GM23338 (cell line): Measurements from ENCODE around the gene ZSCAN32. TPM values are rescaled to one million over a fixed set of nuclear protein-coding genes. Genes with fewer than 3 reads are reported as not detected.

Experiments
- ATAC-seq: fragments of 200-7000 bp; cut with Tn5 transposase; 3 replicates; pipeline ENCODE4 v1.9.1; 2020
- DNase-seq: peaks from one replicate; pipeline ENCODE4 v3.0.0-alpha.2; 2015; ENCODE audit warnings: low spot score
- H2AFZ ChIP-seq: fragments of 200-600 bp; sonication (generic); 2 replicates; pipeline ENCODE4 v1.8.0; 2016; ENCODE audit warnings: antibody characterized with exemption, mild to moderate bottlenecking, moderate library complexity
- H3F3A ChIP-seq: fragments of 200-600 bp; sonication (generic); replicated peaks from 2 replicates; pipeline ENCODE4 v1.8.0; 2017; ENCODE audit warnings: antibody characterized with exemption, mixed run types, low read depth
- H3K27ac ChIP-seq: fragments of 200-600 bp; sonication (generic); 2 replicates; pipeline ENCODE4 v1.6.1; 2016; ENCODE audit warnings: low read depth
- H3K27me3 ChIP-seq: fragments of 200-600 bp; sonication (generic); 2 replicates; pipeline ENCODE4 v1.8.0; 2016; ENCODE audit warnings: mild to moderate bottlenecking, mixed run types, moderate library complexity; ENCODE audit not compliant: insufficient read depth
- H3K36me3 ChIP-seq: fragments of 200-600 bp; sonication (generic); 2 replicates; pipeline ENCODE4 v1.8.0; 2016; ENCODE audit warnings: mild to moderate bottlenecking; ENCODE audit not compliant: insufficient read depth
- H3K4me1 ChIP-seq: fragments of 200-600 bp; sonication (generic); 2 replicates; pipeline ENCODE4 v1.8.0; 2016; ENCODE audit warnings: mild to moderate bottlenecking, moderate library complexity; ENCODE audit not compliant: insufficient read depth
- H3K4me2 ChIP-seq: fragments of 200-600 bp; sonication (generic); 2 replicates; pipeline ENCODE4 v1.7.1; 2017; ENCODE audit warnings: mixed run types
- H3K4me3 ChIP-seq: fragments of 200-600 bp; sonication (generic); 2 replicates; pipeline ENCODE4 v1.6.1; 2016; ENCODE audit warnings: mixed run types
- H3K79me2 ChIP-seq: fragments of 200-600 bp; sonication (generic); replicated peaks from 2 replicates; pipeline ENCODE4 v1.8.0; 2017; ENCODE audit warnings: mild to moderate bottlenecking; ENCODE audit not compliant: insufficient read depth
- H3K9me2 ChIP-seq: fragments of 200-600 bp; sonication (generic); 2 replicates; pipeline ENCODE4 v1.8.0; 2017; ENCODE audit not compliant: insufficient read depth
- H4K20me1 ChIP-seq: fragments of 200-600 bp; sonication (generic); replicated peaks from 2 replicates; pipeline ENCODE4 v1.8.0; 2017; ENCODE audit warnings: mild to moderate bottlenecking; ENCODE audit not compliant: insufficient read depth
- H3K27ac Mint-ChIP-seq: 2 replicates; pipeline ENCODE4 v1.8.0; 2020; ENCODE audit warnings: inconsistent platforms, mild to moderate bottlenecking, moderate library complexity, mixed read lengths
- H3K27me3 Mint-ChIP-seq: 3 replicates; pipeline ENCODE4 v1.8.0; 2022; ENCODE audit warnings: low read depth, mild to moderate bottlenecking, moderate library complexity, mixed read lengths, inconsistent platforms; ENCODE audit not compliant: insufficient read depth, poor library complexity
- H3K36me3 Mint-ChIP-seq: 3 replicates; pipeline ENCODE4 v1.8.0; 2021; ENCODE audit warnings: low read depth, mild to moderate bottlenecking, inconsistent platforms, moderate library complexity, mixed read lengths
- H3K4me1 Mint-ChIP-seq: 3 replicates; pipeline ENCODE4 v1.8.0; 2020; ENCODE audit warnings: mild to moderate bottlenecking, inconsistent platforms, mixed read lengths
- H3K4me3 Mint-ChIP-seq: 3 replicates; pipeline ENCODE4 v1.8.0; 2021; ENCODE audit warnings: moderate library complexity, mild to moderate bottlenecking, inconsistent platforms, mixed read lengths
- H3K9me3 Mint-ChIP-seq: 3 replicates; pipeline ENCODE4 v1.8.0; 2020; ENCODE audit warnings: moderate library complexity, mild to moderate bottlenecking, inconsistent platforms, mixed read lengths
- NANOG ChIP-seq: IDR thresholded peaks from 2 replicates; pipeline ENCODE4 v1.6.1; 2016; ENCODE audit warnings: antibody characterized with exemption, borderline replicate concordance
- POLR2AphosphoS5 ChIP-seq: IDR thresholded peaks from 2 replicates; pipeline ENCODE4 v1.6.1; 2016; ENCODE audit warnings: antibody characterized with exemption, low read depth
- STAT1 ChIP-seq: IDR thresholded peaks from one replicate; pipeline ENCODE4 v1.6.1; 2016; ENCODE audit warnings: antibody characterized with exemption; ENCODE audit not compliant: unreplicated experiment
- ZNF331 ChIP-seq: fragments of 250-450 bp; sonication (Bioruptor Pico); IDR thresholded peaks from 2 replicates; pipeline ENCODE4 v1.5.0; 2020; ENCODE audit warnings: low read depth, mild to moderate bottlenecking, moderate library complexity
- polyA plus RNA-seq: library from polyadenylated mRNA; unstranded; fragments of >200 nt; fragmentation: Nextera tagmentation; extraction: Ambion mirVana; gene quantifications from 2 replicates; pipeline ENCODE4 v1.2.1, GENCODE V29; 2016
- total RNA-seq: library from RNA; depleted of rRNA; stranded (reverse); fragments of >200 nt; shearing (Covaris generic); gene quantifications from 2 replicates; pipeline ENCODE4 v1.2.3, GENCODE V29; 2014
- TF ChIP-seq, protein P1 (sequence below): IDR thresholded peaks from 2 replicates; pipeline ENCODE4 v1.6.1; 2016; ENCODE audit warnings: antibody characterized with exemption
- TF ChIP-seq, protein P2 (sequence below), 2 experiments: fragments of 200-600 bp in 1 of 2; sonication (generic) in 1 of 2; conservative IDR thresholded peaks; 2 replicates each; pipeline versions ENCODE4 v1.5.1 to v1.6.1; 2016 to 2017; ENCODE audit warnings: antibody characterized with exemption in 2 of 2, low read depth in 2 of 2, mild to moderate bottlenecking in 2 of 2, moderate library complexity in 1 of 2
- TF ChIP-seq, protein P3 (sequence below): fragments of 250-450 bp; sonication (Bioruptor Pico); IDR thresholded peaks from 2 replicates; pipeline ENCODE4 v1.5.0; 2020; ENCODE audit warnings: mild to moderate bottlenecking, moderate library complexity

The ZSCAN32 gene
- total and polyA plus RNA-seq, 2 experiments from 2014 or later = 11.7 to 19.2 TPM

DNA sequence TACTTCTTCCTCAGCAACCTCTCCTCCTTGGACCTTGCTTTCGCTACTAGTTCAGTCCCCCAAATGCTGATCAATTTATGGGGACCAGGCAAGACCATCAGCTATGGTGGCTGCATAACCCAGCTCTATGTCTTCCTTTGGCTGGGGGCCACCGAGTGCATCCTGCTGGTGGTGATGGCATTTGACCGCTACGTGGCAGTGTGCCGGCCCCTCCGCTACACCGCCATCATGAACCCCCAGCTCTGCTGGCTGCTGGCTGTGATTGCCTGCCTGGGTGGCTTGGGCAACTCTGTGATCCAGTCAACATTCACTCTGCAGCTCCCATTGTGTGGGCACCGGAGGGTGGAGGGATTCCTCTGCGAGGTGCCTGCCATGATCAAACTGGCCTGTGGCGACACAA lies 44.7 kb downstream of the ZSCAN32 start:
- ATAC-seq (no peak), DNase-seq (no peak)
- Histone ChIP-seq H3K79me2 (no peaks in the 10 kb centered on the region), H3K27ac (no peak overlapping the region), H2AFZ (no peak overlapping the region), H3K4me1 (no peaks in the 10 kb centered on the region), H3K27me3 (no peaks in the 10 kb centered on the region), H3K9me2 (no peaks in the 10 kb centered on the region), H3K36me3 (no peaks in the 10 kb centered on the region), H4K20me1 (no peaks in the 10 kb centered on the region), H3K4me3 (no peak overlapping the region), H3K4me2 (no peak overlapping the region), H3F3A (no peaks in the 10 kb centered on the region)
- Mint-ChIP-seq H3K27me3 (peaks cover 7% of the 10 kb centered on the region), H3K36me3 (peaks cover 16% of the 10 kb centered on the region), H3K27ac (no peak overlapping the region), H3K4me1 (no peaks in the 10 kb centered on the region), H3K9me3 (peaks cover 81% of the 10 kb centered on the region), H3K4me3 (no peak overlapping the region)
- TF ChIP-seq POLR2AphosphoS5 = no peak
- TF ChIP-seq NANOG = no peak
- no peak for TF ChIP-seq STAT1
- TF ChIP-seq, protein P1, sequence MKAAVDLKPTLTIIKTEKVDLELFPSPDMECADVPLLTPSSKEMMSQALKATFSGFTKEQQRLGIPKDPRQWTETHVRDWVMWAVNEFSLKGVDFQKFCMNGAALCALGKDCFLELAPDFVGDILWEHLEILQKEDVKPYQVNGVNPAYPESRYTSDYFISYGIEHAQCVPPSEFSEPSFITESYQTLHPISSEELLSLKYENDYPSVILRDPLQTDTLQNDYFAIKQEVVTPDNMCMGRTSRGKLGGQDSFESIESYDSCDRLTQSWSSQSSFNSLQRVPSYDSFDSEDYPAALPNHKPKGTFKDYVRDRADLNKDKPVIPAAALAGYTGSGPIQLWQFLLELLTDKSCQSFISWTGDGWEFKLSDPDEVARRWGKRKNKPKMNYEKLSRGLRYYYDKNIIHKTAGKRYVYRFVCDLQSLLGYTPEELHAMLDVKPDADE = no peak
- TF ChIP-seq, protein P2, sequence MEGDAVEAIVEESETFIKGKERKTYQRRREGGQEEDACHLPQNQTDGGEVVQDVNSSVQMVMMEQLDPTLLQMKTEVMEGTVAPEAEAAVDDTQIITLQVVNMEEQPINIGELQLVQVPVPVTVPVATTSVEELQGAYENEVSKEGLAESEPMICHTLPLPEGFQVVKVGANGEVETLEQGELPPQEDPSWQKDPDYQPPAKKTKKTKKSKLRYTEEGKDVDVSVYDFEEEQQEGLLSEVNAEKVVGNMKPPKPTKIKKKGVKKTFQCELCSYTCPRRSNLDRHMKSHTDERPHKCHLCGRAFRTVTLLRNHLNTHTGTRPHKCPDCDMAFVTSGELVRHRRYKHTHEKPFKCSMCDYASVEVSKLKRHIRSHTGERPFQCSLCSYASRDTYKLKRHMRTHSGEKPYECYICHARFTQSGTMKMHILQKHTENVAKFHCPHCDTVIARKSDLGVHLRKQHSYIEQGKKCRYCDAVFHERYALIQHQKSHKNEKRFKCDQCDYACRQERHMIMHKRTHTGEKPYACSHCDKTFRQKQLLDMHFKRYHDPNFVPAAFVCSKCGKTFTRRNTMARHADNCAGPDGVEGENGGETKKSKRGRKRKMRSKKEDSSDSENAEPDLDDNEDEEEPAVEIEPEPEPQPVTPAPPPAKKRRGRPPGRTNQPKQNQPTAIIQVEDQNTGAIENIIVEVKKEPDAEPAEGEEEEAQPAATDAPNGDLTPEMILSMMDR (conservative IDR thresholded peaks at IDR 0.05; ENCODE audit: low read depth in 2 of 2) = no peak; a peak in 1 of 4 replicates
- TF ChIP-seq ZNF331 = no peak

- peaks cover 16% of the 10 kb centered on the region for H3K36me3 Mint-ChIP-seq
- no peak within 1 kb of the TSS for H2AFZ ChIP-seq
- peaks cover 7% of the 10 kb centered on the region for H3K27me3 Mint-ChIP-seq
- H3K4me1 ChIP-seq = no peaks in the 10 kb centered on the region
- H3K4me3 Mint-ChIP-seq = no peak within 1 kb of the TSS
- no peaks in the 10 kb centered on the region for H3K4me1 Mint-ChIP-seq
- no peaks in the 10 kb centered on the region for H3K79me2 ChIP-seq
- no peaks in the 10 kb centered on the region for H3F3A ChIP-seq
- TF ChIP-seq, protein P1 = no peak
- TF ChIP-seq, protein P2 (conservative IDR thresholded peaks at IDR 0.05; ENCODE audit: low read depth in 2 of 2) = no peak
- TF ChIP-seq, protein P3, sequence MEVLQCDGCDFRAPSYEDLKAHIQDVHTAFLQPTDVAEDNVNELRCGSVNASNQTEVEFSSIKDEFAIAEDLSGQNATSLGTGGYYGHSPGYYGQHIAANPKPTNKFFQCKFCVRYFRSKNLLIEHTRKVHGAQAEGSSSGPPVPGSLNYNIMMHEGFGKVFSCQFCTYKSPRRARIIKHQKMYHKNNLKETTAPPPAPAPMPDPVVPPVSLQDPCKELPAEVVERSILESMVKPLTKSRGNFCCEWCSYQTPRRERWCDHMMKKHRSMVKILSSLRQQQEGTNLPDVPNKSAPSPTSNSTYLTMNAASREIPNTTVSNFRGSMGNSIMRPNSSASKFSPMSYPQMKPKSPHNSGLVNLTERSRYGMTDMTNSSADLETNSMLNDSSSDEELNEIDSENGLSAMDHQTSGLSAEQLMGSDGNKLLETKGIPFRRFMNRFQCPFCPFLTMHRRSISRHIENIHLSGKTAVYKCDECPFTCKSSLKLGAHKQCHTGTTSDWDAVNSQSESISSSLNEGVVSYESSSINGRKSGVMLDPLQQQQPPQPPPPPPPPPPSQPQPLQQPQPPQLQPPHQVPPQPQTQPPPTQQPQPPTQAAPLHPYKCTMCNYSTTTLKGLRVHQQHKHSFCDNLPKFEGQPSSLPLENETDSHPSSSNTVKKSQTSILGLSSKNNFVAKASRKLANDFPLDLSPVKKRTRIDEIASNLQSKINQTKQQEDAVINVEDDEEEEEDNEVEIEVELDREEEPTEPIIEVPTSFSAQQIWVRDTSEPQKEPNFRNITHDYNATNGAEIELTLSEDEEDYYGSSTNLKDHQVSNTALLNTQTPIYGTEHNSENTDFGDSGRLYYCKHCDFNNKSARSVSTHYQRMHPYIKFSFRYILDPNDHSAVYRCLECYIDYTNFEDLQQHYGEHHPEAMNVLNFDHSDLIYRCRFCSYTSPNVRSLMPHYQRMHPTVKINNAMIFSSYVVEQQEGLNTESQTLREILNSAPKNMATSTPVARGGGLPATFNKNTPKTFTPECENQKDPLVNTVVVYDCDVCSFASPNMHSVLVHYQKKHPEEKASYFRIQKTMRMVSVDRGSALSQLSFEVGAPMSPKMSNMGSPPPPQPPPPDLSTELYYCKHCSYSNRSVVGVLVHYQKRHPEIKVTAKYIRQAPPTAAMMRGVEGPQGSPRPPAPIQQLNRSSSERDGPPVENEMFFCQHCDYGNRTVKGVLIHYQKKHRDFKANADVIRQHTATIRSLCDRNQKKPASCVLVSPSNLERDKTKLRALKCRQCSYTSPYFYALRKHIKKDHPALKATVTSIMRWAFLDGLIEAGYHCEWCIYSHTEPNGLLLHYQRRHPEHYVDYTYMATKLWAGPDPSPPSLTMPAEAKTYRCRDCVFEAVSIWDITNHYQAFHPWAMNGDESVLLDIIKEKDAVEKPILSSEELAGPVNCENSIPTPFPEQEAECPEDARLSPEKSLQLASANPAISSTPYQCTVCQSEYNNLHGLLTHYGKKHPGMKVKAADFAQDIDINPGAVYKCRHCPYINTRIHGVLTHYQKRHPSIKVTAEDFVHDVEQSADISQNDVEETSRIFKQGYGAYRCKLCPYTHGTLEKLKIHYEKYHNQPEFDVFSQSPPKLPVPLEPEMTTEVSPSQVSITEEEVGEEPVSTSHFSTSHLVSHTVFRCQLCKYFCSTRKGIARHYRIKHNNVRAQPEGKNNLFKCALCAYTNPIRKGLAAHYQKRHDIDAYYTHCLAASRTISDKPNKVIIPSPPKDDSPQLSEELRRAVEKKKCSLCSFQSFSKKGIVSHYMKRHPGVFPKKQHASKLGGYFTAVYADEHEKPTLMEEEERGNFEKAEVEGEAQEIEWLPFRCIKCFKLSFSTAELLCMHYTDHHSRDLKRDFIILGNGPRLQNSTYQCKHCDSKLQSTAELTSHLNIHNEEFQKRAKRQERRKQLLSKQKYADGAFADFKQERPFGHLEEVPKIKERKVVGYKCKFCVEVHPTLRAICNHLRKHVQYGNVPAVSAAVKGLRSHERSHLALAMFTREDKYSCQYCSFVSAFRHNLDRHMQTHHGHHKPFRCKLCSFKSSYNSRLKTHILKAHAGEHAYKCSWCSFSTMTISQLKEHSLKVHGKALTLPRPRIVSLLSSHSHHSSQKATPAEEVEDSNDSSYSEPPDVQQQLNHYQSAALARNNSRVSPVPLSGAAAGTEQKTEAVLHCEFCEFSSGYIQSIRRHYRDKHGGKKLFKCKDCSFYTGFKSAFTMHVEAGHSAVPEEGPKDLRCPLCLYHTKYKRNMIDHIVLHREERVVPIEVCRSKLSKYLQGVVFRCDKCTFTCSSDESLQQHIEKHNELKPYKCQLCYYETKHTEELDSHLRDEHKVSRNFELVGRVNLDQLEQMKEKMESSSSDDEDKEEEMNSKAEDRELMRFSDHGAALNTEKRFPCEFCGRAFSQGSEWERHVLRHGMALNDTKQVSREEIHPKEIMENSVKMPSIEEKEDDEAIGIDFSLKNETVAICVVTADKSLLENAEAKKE (CRISPR knock-in tag) = no peak
- H4K20me1 ChIP-seq = no peaks in the 10 kb centered on the region
- H3K4me2 ChIP-seq = no peak within 1 kb of the TSS
- no peak within 1 kb of the TSS for H3K27ac Mint-ChIP-seq
- H3K27me3 ChIP-seq = no peaks in the 10 kb centered on the region
- no peak for DNase-seq
- no peaks in the 10 kb centered on the region for H3K36me3 ChIP-seq
- H3K4me3 ChIP-seq = no peak within 1 kb of the TSS
- no peak within 1 kb of the TSS for H3K27ac ChIP-seq
- no peaks in the 10 kb centered on the region for H3K9me2 ChIP-seq
- no peak for ATAC-seq
- H3K9me3 Mint-ChIP-seq = peaks cover 80% of the 10 kb centered on the region
Measured at GRCh38 chr16:3355589-3355988, 45.2 kb downstream of the ZSCAN32 start, which contains the start of gene OR2C1. Gene OR2C1, plus strand, starts transcription at chr16:3355889. Its CDS starts 52 bp downstream, at chr16:3355941.
